GM19240 (cell line): ENCODE data around the gene PRCC.
A peak's percentile ranks its signal among the peaks of the same experiment; 100 is the strongest.

Experiments used
- DNase-seq: peaks from one replicate; pipeline ENCODE4 v3.0.0; 2011; ENCODE audit warnings: low spot score; ENCODE audit not compliant: insufficient read length

PRCC gene

DNA sequence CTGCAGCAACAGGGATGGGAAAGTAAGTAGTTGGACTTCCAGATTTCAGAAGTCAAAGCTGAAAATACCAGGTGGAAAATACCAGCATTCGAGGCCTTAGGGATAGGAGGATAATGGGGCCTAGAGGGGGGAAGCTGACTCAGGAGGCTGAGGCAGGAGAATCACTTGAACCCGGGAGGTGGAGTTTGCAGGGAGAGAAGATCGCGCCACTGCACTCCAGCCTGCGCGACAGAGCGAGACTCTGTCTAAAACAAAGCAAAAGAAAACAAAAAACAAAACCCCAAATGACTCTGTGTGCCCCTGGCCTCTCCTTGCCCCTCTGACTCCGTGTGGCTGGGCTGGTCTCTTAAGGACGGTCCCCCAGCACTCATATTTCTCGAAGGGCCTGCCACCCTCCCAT, 46.0 kb downstream of the PRCC start:
- no peak for DNase-seq

- peak; percentile 38 for DNase-seq
These were observed 46.6 kb downstream of the PRCC start for GRCh38 chr1:156813750-156814570.

DNA sequence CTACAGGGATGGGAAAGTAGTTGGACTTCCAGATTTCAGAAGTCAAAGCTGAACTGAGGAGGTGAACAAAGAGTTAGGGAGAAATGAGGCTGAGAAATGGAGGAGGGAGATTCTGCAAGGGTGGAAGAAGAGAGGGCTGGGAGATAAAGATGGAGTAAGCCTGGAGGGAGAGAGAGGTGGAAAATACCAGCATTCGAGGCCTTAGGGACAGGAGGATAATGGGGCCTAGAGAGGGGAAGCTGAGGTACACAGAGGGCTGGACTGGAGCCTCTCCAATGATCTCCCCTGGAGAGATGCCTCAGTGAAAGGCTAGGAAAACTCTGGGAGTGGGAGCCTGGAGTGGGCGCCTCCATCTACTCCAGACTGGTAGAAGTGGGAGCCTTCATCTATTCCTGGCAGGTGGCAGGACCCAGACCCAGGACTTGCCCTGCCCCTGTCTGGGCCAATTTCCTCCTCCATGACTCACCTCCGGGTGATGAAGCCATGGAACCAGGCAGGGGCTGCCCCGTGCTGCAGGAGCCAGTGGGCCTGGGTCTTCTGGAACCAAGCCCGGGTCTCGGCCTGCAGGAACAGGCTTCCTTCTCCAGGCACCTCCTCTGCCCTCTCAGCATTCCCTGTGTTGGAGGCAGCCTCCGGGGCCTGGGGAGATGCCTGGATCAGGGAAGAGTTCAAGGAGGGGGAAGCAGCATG, 47.4 kb downstream of the PRCC start:
- no peak for DNase-seq

DNA sequence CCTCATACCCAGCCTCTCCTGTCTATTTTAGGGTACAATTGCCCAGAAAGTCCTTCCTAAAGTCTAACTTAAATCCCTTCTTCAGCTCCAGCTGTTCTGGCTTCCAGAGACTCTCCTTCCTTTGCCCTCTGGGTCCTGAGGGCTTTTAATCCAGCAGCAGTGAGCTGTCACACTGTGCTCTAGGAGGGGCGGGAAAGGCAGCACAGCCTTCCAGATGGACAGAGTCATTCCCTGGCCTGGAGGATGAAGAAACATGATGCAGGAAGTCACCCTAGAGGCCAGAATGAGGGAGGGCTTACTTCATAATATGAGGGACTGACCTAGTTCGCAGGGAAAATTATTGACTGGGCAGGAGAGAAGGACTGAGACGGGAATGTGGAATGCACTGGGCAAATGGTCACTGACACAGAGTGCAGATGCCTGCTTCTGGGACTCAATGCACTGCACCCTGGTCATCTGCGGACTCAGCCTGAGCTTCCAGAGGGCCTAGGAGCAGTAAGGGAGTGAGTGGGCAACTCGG, 48.0 kb downstream of the PRCC start:
- no peak for DNase-seq

- no peak for DNase-seq
These were observed 48.7 kb downstream of the PRCC start for GRCh38 chr1:156815961-156816422.

- DNase-seq = peak; percentile 89
These were observed 49.4 kb downstream of the PRCC start, which contains the start of gene SH2D2A for GRCh38 chr1:156816561-156817328. TSS of gene SH2D2A (minus strand) at chr1:156816848. CDS start at chr1:156816708, 140 bp downstream.

DNA sequence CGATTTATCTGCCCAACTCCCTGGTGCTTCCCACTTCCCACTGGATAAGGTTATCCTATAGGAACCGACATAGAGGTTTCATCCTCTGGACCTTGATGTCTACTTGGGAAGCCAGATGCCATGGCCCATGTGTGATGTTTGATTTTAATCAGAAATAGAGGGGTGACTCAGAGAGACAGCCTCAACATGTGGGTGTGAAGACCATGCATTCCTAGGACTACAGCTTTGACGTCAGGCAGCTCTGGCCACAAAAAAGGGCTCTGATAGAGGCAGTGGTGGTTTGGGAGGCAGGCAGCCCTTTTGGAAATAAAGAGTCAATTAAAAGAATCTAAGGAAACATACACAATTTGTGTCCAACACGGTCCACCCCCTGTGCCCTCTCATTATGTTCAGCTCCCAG, 54.5 kb downstream of the PRCC start:
- DNase-seq = no peak

- no peak for DNase-seq
These were observed 55.3 kb downstream of the PRCC start for GRCh38 chr1:156822680-156823079.

DNA sequence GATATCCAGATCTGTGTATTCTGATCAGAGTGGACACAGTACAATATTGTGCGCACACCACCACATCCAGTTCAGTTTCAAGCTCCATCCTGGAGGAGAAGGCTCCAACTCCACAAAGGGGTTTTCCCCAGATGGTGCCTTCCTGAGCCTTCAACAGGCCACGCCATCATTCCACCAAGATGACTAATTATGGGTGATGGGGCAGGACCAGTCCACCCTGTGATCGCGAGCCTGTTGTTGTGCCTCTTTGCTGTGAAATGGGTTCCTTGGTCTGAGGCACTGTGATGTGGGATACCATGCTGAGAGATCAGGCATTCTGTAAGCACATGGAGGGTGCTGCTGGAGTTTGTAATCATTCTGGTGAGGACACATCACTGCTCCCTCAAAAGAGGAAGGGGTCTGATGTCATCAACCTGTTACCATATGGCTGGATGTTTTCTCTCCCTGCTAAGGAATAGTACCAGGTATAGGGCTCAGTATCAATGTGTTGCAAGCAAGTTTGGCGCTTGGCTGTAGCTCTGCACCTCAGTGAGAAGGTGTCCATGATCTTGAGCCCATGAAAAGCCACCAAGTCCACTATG, 56.0 kb downstream of the PRCC start:
- DNase-seq = no peak

DNA sequence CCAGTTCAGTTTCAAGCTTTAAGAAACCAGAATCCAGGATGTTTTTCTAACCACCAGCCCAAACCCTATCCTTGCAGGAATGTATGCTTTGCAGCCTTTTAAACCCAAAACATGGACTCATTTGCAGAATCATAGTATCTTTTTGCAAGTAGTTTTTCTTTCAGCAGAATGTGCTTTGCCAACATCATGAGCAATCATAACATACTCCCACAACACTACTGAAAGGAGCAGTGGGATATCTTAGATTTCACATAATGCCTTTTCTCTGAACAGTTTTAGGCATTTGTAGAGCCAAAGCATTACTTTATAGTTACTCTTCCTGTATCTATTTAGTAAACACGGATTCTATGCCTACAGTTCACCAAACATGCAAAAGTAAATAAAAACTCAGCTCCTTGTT, 59.3 kb downstream of the PRCC start:
- DNase-seq = no peak

DNA sequence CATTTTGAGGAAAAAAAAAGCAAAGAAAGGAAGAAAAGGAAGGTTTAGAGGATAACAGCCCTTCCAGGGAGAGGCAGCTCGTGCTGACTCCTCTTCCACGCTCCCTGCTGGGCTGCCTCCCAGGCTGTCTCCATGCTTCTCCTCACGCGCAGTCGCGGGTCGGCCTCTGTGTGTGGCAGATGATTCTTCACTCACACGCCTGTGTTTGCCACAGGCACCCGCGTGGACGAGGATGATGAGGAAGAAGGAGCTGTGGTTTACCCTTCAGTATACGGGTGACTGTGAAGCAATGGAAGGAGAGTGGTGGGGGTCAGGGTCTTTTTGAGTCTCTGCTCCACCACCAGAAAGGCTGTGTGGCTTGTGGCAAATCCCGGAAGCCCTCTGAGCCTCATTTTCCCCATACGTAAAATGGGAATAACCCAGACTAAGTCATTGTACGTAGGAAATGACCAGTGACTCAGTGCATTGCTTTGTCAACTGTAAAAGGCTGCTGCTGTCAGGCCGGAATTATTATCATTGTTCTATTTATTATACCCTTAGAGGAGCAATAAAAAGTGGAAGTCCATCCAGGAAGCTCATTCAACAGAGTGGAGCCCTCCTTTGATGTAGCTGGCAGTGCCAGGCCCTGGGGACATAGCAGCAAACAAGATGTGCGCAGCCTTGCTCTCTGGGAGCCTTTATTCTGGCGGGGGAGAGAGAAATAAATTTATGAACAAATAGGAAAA, 61.2 kb downstream of the PRCC start:
- DNase-seq = no peak

- DNase-seq = no peak
These were observed 65.1 kb downstream of the PRCC start for GRCh38 chr1:156832434-156832833.

DNA sequence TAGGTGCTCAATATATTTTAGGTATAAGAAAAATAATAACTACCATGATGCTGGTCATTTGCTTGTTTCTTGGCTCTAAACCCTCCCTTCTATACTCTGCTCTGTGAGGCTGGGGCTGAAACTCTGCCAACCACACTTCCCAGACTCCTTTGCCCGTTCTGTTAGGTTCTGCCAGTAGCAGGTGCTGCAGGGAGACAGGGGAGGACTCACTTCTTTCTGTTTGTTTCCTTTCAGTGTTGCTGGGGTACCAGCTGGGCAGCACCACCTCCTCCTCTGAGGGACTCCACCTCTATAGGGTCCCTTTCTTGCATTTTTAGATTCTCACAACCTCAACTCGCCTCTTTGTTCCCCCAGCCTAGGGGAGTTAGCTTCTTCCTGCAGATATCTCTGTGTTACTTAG, 66.3 kb downstream of the PRCC start:
- DNase-seq = no peak

GRCh38 chr1:156834322-156834721, 67.0 kb downstream of the PRCC start:
- DNase-seq = no peak

- no peak for DNase-seq
These were observed 68.8 kb downstream of the PRCC start for GRCh38 chr1:156836041-156836654.

DNA sequence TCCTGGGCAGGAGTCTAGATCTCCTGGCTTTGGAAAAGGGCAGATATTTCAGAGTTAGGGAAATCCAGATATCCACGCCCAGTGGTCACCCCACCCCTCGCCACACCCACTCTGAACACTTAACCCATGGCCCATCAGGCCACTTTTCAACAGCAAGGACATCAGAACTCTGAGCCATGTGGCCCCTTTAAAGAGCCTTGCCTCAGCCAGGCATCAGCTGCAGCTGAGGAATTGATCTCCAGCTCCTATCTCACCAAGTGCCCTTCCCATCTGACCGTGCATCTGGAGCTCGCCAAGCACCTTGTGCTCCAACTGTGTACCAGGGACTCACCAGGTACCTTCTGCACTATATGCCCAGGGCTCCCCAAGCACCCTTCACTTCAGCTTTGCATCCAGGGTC, 69.6 kb downstream of the PRCC start:
- DNase-seq = no peak

- DNase-seq = peak; percentile 46
These were observed 71.6 kb downstream of the PRCC start for GRCh38 chr1:156838972-156839371.

DNA sequence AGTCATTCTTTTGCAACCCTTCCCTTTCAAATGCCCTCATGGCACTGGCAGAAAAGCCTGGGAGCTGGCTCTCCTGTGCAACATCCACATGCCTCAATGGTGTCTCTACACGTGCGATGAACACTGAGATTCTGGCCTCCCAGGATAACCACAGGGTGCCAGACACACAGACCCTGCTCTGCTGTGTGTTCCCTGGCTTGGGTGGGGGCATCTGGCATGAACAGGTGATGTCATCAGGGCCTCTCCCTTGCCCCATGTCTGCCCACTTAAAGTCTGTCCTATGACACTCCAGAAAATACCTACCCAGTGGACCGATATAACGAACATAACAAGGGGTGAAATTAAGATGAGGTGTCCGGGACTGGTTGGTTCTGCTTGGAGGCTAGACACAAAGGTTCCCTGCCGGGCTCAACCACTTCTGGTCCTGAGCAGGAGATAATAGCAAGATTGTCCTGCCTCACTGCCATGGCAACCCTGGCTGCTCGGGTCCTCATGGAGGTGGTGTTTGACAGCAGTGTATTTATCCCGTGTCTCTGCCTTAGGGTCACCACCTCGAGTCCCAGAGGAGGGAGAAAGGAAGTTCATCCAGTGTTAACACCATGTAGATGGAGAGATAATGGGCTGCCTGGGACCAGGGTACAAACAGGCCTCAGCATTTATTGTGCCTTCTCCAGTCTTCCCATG, 72.2 kb downstream of the PRCC start:
- DNase-seq = no peak

- no peak for DNase-seq
These were observed 73.0 kb downstream of the PRCC start for GRCh38 chr1:156840186-156840897.
